ENCODE measurements around the gene NR2F6.
"Not testable (repeated sequence)": the region's sequence is repeated elsewhere in the genome, so short reads cannot be mapped to it uniquely, and the experiment has no call there.

NR2F6 gene

GRCh38 chr19:17210296-17210695 lies 35.4 kb downstream of the NR2F6 start:
- no peak for DNase-seq

GRCh38 chr19:17209126-17210036 lies 36.3 kb downstream of the NR2F6 start:
- DNase-seq = peak; percentile 59

GRCh38 chr19:17206736-17207581 lies 38.8 kb downstream of the NR2F6 start:
- no peak for DNase-seq

GRCh38 chr19:17205237-17206140 lies 40.2 kb downstream of the NR2F6 start:
- peak; percentile 11 for DNase-seq

GRCh38 chr19:17202713-17203112 lies 43.0 kb downstream of the NR2F6 start:
- no peak for DNase-seq

GRCh38 chr19:17202249-17202648 lies 43.5 kb downstream of the NR2F6 start:
- no peak for DNase-seq

GRCh38 chr19:17200408-17201079 lies 45.2 kb downstream of the NR2F6 start:
- DNase-seq = no peak

- no peak for DNase-seq
These were observed 48.1 kb downstream of the NR2F6 start for GRCh38 chr19:17197666-17198065.

- DNase-seq = no peak
These were observed 49.1 kb downstream of the NR2F6 start for GRCh38 chr19:17196610-17197009.

- DNase-seq = no peak
These were observed 50.6 kb downstream of the NR2F6 start for GRCh38 chr19:17195106-17195505.

- no peak for DNase-seq
These were observed 51.1 kb downstream of the NR2F6 start for GRCh38 chr19:17194608-17195007.

- no peak for DNase-seq
These were observed 53.0 kb downstream of the NR2F6 start for GRCh38 chr19:17192751-17193150.

GRCh38 chr19:17191736-17192135 lies 54.0 kb downstream of the NR2F6 start:
- not testable (repeated sequence) for DNase-seq

GRCh38 chr19:17185590-17185989 lies 60.1 kb downstream of the NR2F6 start:
- DNase-seq = no peak

GRCh38 chr19:17184371-17184841 lies 61.3 kb downstream of the NR2F6 start:
- DNase-seq = peak; percentile 13

- DNase-seq = peak; percentile 19
These were observed 61.8 kb downstream of the NR2F6 start for GRCh38 chr19:17183858-17184321.

GRCh38 chr19:17183271-17183761 lies 62.4 kb downstream of the NR2F6 start:
- DNase-seq = peak; percentile 19

Data from GDM1 (cell line).